Epidermal melanocyte (primary cell): ENCODE data around the gene TLE3.

Source experiments
- DNase-seq: peaks from one replicate; pipeline ENCODE4 v3.0.0; 2011; ENCODE audit warnings: low spot score; ENCODE audit not compliant: insufficient read length

TLE3 gene

DNA sequence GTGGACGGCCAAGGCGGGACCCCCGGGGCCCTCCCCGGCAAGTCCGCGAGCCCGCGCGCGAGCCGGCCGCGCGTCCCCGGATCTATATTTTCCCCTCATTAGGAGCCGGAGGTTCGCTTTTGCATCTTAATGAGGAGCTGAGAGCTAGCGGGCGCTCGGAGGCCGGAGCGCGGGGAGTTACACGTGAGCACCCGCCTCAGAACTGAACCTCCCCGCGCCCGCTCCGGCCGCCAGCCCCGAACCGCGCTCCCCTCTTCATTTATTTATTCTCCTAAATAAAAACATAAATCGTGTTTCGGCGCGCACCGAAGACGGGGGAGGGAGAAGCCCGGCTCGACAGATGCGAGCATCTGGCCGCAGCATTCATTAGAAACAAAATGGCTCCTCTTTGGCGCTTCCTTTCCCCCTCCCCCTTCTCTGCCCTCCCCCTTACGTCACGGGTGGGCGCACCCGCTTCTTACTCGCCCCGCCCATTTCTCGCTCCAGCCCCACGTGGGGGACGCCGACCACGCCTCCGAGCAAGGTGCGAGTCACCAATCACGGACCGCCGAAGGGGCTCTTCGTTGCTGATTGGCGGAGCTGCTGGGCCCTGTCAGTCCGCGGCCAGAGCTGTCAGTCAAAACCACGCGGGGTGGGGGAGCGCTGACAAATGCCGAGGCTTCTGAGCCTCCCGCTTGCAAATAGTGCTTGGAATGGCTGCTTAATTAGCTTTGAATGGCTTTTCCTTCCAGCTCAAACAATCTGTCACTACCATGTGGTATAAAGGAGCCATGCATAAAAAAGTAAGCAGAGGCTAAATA, 1.6 kb upstream of the TLE3 start:
- peak; percentile 99 for DNase-seq

DNA sequence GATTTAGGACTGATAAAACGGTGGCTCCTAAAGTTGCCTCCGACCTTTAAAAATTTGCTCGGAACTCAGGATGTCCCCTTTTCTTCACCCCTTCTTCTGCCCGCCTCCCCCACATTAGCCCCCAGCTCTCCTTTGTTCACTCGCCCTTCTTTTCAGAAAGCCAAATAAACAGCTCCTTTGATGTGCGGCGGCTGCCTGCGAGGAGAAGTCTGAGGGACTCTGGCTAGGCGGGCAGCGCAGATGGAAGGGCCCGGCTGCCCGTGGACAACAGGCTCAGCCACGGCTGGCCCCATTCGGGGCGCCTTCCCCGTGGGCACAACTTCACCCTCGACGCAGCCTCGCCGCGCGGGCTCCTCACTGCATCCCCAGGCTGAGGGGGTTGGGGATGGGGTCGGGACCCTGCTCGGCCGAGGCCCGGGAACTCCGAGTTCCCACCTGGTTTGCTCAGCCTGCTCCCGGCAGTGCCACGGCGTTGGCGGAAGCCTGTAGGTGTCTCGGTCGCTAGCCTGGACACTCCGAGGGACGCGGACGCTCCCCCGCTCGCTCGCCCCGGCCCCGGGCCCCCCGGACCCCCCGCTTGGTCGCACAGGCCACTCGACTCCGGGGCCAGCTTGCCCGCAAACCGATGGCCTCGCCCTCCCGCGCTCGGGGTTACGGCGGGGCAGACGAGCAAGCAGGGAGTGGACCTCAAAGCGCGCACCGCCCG, 897 bp upstream of the TLE3 start:
- DNase-seq = no peak

DNA sequence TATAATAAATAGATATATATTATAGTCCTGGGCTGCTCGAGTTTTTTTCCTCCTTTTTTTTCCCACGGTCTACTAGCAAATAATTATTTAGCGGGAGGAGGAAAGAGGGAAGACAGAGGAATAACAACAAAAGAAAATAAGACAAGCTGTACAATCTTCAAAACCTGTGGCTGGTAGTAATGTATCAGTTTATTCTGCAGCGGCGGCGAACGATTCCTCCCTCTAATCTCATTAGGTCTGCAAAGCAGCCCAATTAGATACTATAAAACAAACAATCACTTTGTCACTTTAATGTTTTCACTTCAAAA, 390 bp upstream of the TLE3 start:
- DNase-seq = no peak

DNA sequence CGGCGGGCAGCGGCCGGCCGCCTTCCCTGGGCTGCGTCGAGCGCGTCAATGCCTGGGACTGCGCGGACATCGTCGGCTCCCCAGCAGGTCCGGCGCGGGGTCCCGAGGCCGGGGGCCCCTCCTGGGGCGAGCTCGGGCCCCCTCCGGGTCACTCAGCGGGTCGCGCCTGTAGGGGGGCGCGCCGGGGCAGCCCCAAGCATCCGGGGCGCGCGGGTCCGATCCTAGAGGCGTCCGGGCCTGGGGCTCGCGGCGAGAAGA, 725 bp downstream of the TLE3 start:
- no peak for DNase-seq

DNA sequence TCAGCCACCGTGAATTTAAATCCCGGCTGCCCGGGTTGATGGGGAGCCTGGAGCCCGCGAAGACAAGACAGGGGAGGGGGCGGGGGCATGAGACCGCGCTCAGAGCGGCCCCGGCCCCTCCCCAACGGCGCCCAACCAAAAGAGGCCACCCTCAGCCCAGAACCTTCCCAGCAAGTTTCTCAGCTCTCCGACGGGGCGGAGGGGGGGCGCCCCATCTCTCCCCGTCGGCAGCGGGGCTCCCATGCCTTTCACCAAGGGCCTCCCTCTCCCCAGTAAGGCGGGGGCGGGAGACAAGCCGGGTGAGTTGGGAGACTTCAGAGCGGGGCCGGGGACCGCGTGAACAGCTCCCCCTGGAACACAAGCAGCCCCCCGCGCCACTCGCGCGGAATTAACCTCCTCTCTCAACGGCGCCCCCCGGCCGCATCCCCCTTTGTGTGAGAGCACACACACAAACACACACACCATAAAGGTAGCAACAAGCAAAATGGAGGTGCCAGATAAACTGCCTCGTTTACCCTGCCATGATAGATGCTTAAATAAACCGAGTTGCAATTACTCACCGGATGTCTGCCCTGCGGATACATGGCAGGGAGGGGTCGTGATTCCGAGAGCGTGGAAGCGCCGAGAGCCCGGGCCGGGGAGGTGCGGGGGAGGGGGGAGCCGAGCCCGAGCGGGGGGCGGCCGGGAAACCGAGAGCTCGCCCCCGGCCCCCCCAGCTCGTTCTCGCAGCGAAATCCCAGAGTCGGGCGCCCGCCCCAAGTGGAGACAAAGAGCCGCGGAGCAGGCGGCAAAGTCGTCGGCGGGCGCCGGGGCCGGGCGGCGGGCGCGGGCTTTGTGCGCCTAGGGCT, 1.3 kb downstream of the TLE3 start:
- no peak for DNase-seq

DNA sequence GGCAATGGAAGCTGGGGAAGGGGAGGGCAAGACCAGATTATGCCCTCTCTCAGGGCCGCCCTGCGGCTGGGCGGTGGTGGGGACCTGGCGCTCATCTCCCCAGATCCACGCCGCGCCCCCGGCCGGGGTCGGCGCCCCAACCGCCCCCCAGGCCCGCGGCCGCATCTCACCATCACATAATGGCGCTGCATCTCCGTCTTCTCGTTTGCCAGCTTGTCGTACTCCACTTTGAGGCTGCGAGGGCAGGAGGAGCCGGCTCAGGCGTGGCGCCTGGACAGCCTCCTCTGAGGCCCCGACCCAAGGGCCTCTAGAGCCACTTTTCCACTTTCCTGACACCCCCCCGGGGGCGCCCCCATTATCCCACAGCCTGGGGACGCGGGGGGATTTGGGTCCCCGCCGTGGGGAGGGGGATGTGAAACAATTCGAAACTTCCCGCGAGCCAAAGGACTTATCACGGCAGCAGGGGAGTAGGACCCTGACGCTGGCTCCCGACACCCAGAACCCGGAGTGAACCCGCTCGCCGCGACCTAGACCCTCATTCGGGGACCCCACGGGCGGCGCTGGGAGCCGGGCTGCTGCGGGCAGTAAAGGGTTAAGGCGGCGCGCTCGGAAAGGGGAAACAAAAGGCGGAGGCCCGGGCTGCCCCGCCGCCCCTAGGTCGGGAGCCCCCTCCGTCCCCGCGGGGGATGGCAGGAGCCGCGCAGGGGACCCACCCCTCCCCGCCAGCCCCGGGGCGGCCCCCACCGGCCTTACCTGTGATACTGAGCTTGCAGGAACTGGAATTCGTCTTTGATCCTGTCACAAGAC, 2.1 kb downstream of the TLE3 start:
- no peak for DNase-seq

DNA sequence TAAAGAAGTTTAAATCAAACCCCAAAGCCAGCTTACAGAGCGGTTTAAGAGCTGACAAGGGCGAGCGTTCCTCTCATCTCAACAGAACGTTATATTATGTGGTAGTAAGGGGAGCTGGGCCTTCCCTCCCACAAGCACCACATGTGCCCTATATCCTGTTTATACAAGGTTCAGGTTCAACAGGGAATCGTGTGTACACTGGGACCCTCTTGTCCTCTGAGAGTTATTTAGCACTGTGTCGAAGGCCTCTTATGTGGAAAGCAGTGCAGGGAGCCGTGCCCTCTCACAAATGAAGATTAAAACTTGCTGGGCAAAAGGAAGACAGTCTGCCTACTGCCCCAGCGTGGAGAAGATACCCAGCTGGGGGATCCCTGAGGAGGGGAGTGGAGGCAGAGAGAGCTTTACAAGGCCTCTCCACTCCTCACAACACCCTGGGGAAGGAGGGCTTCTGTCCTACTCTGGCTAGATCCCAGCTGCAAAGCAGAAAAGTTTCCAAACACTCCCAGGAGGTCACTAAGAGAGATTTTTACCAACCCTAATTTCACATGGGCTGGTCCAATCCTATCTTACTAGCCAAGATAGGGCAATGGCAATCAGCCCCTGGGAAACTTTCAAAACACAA, 2.9 kb downstream of the TLE3 start:
- no peak for DNase-seq

DNA sequence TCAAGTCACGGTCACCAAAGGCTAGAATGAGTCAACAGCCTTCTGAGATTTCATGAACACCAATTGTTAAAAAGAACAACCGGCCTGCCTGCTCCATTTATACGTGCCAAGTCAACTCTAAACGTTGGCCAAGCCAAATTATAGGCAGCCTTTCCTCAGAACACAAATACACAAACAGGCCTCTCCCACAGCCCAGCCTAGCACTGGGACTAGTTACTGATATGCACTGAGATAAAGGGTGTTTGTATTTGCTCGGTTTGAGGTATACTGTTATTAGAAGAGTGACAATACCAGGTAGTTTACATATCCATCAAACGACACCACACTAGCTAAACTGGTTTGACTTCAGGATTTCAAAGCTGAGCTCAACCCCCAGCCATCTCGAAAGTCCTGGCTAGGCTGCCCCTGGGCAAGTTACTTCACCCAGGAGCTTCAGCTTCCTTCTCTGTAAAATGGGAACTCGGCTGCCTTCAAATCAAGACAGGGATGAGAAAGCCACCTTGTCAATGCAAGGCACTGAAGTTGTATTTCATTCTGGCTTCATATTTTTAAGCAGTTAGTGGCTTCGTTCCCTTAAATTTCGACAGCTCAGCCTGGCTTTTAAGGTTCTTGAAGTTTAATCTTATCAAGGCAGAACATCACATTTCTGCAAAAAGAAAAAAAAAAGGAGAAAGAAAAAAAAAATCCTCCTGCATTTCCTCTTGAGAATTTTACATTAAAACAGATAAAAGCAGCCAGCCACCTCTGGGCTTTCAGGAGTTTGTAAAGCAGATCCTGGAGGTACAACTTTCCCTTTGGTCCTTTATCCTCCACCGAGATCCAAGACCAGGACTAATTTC, 4.0 kb downstream of the TLE3 start:
- no peak for DNase-seq

DNA sequence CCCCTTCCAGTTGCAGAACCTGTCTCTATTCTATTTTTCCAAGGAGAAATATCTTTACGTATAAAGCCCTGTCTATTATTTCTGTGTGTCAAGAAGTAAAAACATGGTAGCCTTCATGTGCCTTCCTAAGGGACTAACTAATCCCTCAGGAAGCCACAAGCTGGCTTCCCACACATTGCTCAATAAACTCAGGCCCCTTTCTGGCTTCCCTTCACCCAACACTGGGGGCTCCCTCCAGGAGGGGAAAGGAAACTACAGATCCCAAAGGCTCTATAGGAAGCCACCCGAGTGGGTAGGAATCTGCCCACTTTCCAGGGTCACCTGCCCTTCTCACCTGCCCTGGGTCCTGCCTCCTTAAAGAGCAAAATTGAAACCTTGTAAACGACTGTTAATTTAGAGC, 4.6 kb downstream of the TLE3 start:
- no peak for DNase-seq

DNA sequence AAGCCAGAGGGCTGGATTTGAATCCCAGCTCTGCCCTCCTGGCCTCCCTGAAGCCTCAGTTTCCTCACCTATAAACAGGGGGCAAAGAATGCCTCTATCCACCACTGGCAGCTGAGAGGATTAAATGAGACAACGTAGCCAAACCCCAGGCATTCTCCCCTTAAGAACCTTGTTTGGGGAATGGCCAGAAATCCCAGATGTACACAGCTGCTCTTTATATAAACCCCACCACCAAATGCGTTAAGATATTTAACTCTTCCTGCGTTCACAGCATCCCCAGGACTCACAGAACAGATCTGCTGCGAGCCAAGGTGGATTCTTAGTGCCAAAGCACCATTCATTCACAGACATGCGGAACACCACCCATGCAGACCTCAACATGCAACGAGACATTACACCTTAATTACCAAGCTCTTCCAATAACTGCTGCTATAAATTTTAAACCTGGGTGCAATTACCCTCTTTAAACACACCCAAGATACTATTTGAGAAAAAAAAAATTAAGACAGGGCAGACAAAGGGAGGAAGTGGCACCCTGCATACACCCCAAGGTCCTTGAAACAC, 5.2 kb downstream of the TLE3 start:
- no peak for DNase-seq

DNA sequence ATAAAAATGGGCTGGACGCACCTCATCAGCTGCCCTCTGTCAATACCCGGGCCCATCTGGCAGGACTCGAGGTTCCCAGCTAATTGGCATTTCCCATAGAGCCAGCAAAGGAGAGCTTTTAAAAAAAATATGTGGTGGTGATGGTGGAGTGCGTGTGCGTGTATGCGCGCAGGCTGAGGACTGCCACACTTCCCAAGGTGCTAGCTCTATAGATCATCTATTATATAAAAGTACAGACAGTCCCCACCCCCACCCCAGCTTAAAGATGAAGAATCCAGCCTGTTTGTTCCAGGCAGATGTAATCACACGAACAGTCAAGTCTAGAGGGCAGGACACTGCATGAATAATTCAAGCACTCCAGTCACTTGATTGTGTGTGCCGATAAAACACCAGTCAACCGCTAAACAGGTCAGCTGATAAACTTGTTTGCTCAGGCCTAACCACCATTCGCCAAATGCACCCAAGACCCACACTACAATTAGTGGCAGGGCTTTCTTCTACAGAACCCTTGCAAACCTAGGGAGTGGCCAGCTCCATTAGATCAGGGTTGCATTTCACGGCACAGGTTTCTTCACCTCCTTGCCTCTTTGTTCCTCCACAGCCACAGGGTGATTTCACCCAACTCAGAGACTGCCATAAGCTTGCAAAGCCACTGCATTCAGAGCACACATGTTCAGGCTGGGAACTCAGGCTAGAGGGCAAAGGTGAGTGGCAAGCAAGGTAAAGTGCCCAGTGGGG, 5.8 kb downstream of the TLE3 start:
- no peak for DNase-seq

DNA sequence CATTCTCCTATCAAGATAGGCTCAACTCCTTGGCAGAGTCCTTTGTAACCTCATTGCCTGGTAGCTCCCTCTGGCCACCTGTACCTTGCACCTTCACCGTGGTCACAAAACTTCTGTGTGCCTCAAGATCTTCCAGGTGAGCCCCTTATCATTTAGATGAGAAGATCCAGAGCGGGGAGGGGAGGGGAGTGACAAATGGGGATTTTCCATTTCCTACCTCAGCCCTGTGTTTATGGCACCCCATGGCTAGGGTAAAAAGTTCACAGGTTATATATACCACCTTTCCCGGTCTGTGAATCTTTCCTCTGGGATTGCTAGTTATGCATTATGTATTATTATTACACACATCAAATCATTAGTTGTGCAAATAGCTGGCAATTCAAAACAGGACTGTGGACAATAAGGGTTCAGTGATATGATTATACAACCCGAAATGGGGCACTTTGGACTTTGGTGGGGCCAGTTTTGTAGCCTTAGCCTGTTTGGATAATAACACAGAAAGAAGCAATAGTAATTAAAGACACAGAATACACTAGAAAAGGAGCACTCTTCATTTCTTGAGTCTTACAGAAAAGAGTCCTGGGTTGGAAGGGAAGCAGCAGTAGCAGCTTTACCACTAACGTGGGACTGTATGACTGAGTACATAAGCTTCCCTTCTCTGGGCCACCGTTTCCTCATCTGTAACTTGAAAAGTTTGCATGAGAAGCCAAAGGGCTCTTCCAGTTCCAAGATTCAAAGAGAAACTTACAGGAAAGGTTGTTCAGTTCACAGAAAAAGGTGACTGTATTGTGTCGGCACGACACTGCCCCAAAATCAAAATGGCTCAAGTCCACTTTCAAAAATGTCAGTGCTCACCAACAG, 7.1 kb downstream of the TLE3 start:
- no peak for DNase-seq

DNA sequence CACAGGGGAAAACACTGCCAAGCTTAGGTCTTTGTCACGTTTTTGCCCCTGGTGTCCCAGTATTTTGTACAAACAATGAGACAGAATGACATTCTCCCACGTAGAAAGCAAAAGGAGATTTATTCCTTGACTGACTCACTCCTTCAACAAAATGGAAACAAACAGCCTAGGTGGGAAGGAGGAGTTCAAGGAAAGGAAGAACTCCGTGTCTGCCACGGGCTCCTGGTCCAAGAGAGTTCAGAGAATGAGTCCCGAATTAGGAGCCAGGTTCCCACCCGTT, 8.1 kb downstream of the TLE3 start:
- DNase-seq = no peak

DNA sequence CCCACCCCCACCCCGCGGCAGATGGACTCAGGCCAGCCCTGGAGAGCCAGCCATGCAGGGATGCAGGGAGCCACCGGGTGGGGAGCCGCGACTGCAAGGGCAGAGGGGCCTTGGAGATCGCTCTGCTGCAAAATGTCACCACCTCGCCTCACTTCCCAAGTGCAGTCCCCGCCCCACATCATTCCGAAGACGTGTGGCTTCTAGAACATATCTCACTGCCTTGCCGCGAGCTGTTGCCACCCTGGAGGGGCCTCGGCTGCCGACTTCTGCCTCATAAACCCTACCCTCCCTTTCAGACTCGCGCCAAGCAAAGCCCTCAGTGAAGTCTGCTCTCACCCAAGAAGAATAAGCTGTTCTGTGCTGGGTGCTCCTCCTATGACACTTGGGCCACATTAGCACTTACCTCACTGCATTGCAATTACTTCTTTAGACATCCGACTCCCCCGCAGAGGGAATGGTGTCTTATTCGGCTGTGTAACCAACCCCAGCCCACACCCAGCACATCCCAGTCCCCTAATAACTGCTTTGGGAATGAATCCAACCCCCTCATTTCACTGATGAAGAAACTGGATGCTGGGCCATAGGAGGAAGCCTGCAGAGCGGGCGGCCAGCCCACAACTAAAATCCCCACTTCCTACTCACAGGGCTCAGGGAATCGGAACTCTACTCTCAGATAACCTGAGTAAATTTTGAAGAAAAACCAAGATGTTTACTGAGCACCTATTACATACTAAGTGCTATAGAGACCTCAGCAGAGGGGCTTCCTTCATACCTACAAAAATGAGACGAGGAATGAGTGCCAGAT, 8.6 kb downstream of the TLE3 start:
- no peak for DNase-seq

DNA sequence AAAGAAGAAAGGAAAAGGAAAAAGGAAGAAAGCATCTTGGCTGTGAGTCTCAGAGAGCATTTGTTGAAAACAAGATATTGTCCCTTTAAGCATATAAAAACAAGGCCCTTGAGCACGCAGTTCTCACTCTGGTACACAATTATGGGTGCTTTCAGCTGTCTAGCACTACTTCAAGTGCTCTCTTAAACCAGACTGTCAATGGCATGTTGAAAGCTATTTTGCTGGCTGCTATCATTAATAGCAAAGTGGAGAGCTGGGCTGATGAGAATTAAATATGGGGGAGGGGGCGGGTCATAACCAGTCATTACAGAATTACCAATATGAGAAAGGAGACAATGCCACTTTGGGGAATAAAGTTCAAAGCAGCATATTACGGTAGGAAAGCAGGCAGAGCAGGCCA, 9.3 kb downstream of the TLE3 start:
- no peak for DNase-seq

DNA sequence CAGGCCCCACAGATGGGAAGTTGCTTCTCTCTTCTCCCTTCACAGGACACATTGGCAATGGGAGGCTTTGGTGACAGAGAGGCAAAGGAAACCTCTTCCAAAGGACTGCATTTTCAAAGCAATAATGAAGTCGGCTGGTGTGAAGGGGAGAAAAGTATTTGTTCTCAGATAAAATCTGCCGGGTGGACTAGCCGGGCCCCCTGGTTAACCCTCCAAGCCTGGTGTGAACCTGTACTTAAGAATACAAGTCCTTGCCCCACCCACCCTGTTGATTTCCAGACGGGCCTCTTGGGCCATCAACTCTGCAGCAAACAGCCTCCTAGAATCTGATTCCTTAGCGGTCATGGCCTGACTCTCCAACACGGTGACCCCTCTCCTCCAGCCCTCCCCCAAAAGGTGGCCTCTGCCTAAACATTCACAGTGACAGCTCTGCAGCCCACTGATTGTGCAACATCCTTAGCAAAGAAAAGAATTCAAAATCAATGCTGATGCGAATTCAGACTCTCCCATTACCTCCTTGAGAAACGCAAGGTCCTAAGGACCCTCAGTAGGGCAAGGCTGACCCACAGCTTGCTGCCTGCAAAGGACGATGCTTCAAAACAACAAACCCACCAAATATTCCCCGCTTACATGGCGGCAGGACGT, 9.9 kb downstream of the TLE3 start:
- DNase-seq = no peak

DNA sequence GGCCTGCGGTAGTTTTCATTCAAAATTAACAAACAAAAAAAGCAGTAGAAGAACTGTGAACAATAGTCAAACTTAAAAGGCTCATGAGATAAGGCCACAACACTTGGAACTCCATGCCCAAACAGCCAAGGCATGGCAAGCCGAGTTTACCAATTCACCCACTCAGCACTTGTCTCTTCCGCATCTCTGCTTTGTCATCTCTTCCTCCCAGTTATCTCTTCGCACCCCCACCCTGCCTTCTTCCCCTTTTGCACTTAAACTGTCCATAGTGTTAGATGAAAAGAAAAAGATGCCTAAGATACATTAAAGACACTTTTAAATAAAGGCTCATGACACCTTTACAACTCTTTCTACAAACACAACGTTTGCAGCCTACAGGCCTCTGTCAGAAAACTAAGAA, 11.1 kb downstream of the TLE3 start:
- DNase-seq = no peak
